Stimulated activated CD8-positive, alpha-beta memory T cell treated with anti-CD3 and anti-CD28 coated beads, Interleukin-7, amount 100 ng/mL, for 24 hours (primary cell): ENCODE data around the gene LRP1.

ENCODE experiments used
- DNase-seq: peaks from one replicate; pipeline ENCODE4 v3.0.0-alpha.2; 2020; ENCODE audit warnings: low read depth

Gene LRP1

GRCh38 chr12:57223191-57224165, 95.2 kb downstream of the LRP1 start:
- no peak for DNase-seq

- no peak for DNase-seq
Measured at GRCh38 chr12:57224278-57224972, 96.1 kb downstream of the LRP1 start.

GRCh38 chr12:57224973-57225679, 96.8 kb downstream of the LRP1 start:
- DNase-seq = no peak

GRCh38 chr12:57225680-57226210, 97.5 kb downstream of the LRP1 start:
- DNase-seq = no peak

GRCh38 chr12:57226588-57227314, 98.5 kb downstream of the LRP1 start:
- DNase-seq = no peak

- DNase-seq = no peak
Measured at GRCh38 chr12:57227315-57228115, 99.2 kb downstream of the LRP1 start.

GRCh38 chr12:57229046-57229633, 100.9 kb downstream of the LRP1 start:
- DNase-seq = no peak

GRCh38 chr12:57229634-57230380, 101.5 kb downstream of the LRP1 start, which contains the start of gene SHMT2:
SHMT2 (plus strand) TSS chr12:57229711; CDS start chr12:57229779, 68 bp downstream.
- peak; percentile 82 for DNase-seq

- no peak for DNase-seq
Measured at GRCh38 chr12:57230381-57231155, 102.3 kb downstream of the LRP1 start.

GRCh38 chr12:57231276-57232021, 103.2 kb downstream of the LRP1 start:
- no peak for DNase-seq

- DNase-seq = no peak
Measured at GRCh38 chr12:57232156-57232756, 104.0 kb downstream of the LRP1 start.

GRCh38 chr12:57233357-57234232, 105.3 kb downstream of the LRP1 start:
- no peak for DNase-seq

GRCh38 chr12:57234233-57234570, 105.9 kb downstream of the LRP1 start:
- no peak for DNase-seq

- no peak for DNase-seq
Measured at GRCh38 chr12:57234571-57235016, 106.3 kb downstream of the LRP1 start.

- DNase-seq = no peak
Measured at GRCh38 chr12:57235017-57235727, 106.9 kb downstream of the LRP1 start.

GRCh38 chr12:57235728-57236131, 107.4 kb downstream of the LRP1 start:
- no peak for DNase-seq
